Heart right ventricle (tissue), 16 donors: Measurements from ENCODE around the gene TMBIM4. TPM values are rescaled to one million over a fixed set of nuclear protein-coding genes. Genes with fewer than 3 reads are reported as not detected.

Source experiments
- ATAC-seq, 8 donors: fragments of 200-7000 bp; cut with Tn5 transposase; one replicate each; pipeline ENCODE4 v1.9.1; 2020; ENCODE audit warnings: mild to moderate bottlenecking in 8 of 8, moderate library complexity in 8 of 8, moderate number of reproducible peaks in 1 of 8
- DNase-seq, 2 donors: peaks; one replicate each; pipeline ENCODE4 v3.0.0-alpha.2; 2020
- H3K27ac ChIP-seq, 10 donors: fragments of 200-600 bp; sonication (generic) in 2 of 10; one replicate each; pipeline versions ENCODE4 v1.5.0 to v1.8.0; 2020 to 2022; ENCODE audit warnings: mild to moderate bottlenecking in 3 of 10
- H3K27me3 ChIP-seq, 7 donors: fragments of 200-600 bp; one replicate each; pipeline ENCODE4 v1.8.0; 2021 to 2022; ENCODE audit warnings: mild to moderate bottlenecking in 2 of 7
- H3K36me3 ChIP-seq, 9 donors: fragments of 200-600 bp; sonication (generic) in 1 of 9; one replicate each; pipeline versions ENCODE4 v1.5.0 to v1.8.0; 2020 to 2022; ENCODE audit warnings: mild to moderate bottlenecking in 2 of 9
- H3K4me1 ChIP-seq, 9 donors: fragments of 200-600 bp; sonication (generic) in 1 of 9; one replicate each; pipeline versions ENCODE4 v1.5.0 to v1.8.0; 2020 to 2022; ENCODE audit warnings: mild to moderate bottlenecking in 4 of 9
- H3K4me3 ChIP-seq, 10 donors: fragments of 200-600 bp; sonication (generic) in 2 of 10; one replicate each; pipeline versions ENCODE4 v1.5.0 to v1.8.0; 2020 to 2022; ENCODE audit warnings: mild to moderate bottlenecking in 7 of 10, moderate library complexity in 2 of 10
- H3K9me3 ChIP-seq, 11 donors: fragments of 200-600 bp in 10 of 11; sonication (generic) in 2 of 11; one replicate each; pipeline versions ENCODE4 v1.5.0 to v1.8.0; 2013 to 2022; ENCODE audit warnings: mild to moderate bottlenecking in 2 of 11, control low read depth in 1 of 11, moderate library complexity in 1 of 11
- WGBS, 2 donors: extraction: QIAGEN DNeasy Blood & Tissue Kit; methylation state at CpG; one replicate each; pipeline ENCODE4 v1.1.7; 2013; ENCODE audit warnings: inconsistent platforms in 1 of 2; 5-methylcytosine and 5-hydroxymethylcytosine counted together
- intact Hi-C, 10 donors: fragments of 100-400 bp; cut with DNase I; formaldehyde crosslinking; loops; one replicate each; pipeline versions ENCODE4 v1.11.1 to v1.14.2; 2022
- polyA plus RNA-seq, 2 donors: library from polyadenylated mRNA; stranded (reverse); fragments of 200-250 nt; gene quantifications; one replicate each; pipeline ENCODE4 v1.2.3, GENCODE V29; 2013
- total RNA-seq, 10 donors: library from RNA; stranded (reverse); fragmentation: NEBNext Ultra II Directional in 3 of 10; extraction: Animal tissue kit (Norgen Biotek cat#: 25700) in 3 of 10; gene quantifications; one replicate each; pipeline versions ENCODE4 v1.2.1 to v1.2.4, GENCODE V29; 2021 to 2023
- TF ChIP-seq, protein P1 (sequence below), 9 donors: fragments of 200-600 bp; sonication (generic) in 2 of 9; IDR thresholded peaks; one replicate each; pipeline versions ENCODE4 v1.5.0 to v1.8.0; 2021 to 2022; ENCODE audit warnings: antibody characterized with exemption in 9 of 9, mild to moderate bottlenecking in 5 of 9, moderate library complexity in 1 of 9
- donor health status: Arrhythmogenic right ventricular cardiomyopathy.
- donor health status: ischemic (EF 13 %, LVEDD 7.1; RV severe dilation, severe dysfunction).
- donor health status: healthy with polysubstance abuse.
- donor health status: DM: no; HTN: yes; CAD: no.
- donor health status: DM: no; HTN: no; CAD: no.
- donor health status: ischemic (EF 25% LVEDD 6.9; RV normal size, moderate dysfunction).
- donor health status: ischemic (EF 25% LVEDD 5.7; RV mildly dilated, moderate dysfunction).
- donor health status: healthy.
- donor health status: DM: yes; HTN: yes; CAD: no.
- donor health status: Ischemic cardiomyopathy.
- donor health status: ischemic (EF 35%, LVEDD 5.7; RV mildly dilated, moderate dysfunction).
- donor health status: nonischemic (EF 11% LVEDD 7.7; RV severe dilation, severe dysfunction).
- donor health status: DM: yes; HTN: yes; CAD: no.
- donor health status: PGD.
- donor health status: ischemic (EF 29% LVEDD 5.4; RV normal size, mild dysfunction).
- donor health status: nonischemic (EF 23%, LVEDD 6.1; RV moderate dilation, normal function).

TMBIM4 gene
- total and polyA plus RNA-seq, 12 donors = 54.8 to 126 (median 66.2) TPM

DNA sequence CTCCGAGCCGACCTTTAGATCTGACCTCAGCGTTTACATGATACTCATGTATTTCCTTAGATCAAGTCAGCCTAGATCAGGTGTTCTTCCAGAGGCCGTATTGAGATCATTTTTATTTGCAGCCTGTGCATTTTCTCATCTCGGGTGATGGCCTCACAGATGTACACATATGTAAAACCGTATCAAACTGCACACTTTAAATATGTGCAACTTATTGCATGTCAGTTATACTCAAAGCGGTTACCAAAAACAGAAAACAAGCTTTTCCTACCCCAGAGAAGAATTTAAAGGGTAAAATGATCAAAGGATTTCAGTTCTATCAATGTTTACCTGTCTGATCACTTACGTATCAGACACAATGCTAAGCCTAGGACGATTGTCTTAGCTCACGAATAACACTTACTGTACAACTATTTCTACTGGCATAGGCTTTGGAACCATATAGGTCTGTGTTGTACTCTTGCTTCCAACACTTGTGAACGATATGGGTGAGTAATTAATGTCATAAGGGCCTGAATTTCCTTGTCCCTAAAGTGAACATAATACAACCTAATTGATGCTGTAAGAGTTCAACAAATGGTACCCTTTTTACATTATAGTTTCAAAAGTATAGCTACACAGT is 38.6 kb downstream of the TMBIM4 start:
- intact Hi-C loops = loop anchor here in 1 of 10 donors (5.0 kb wide), 1 partner anchor 171 kb away; the partner anchor contains the start of gene HELB
- DNase-seq = no peak
- ATAC-seq = peak in 4 of 8 donors; percentile 15 to 25 (median 18)
- Histone ChIP-seq H3K36me3 (peaks cover 0 to 36% (median 5%) of the 10 kb centered on the region in 9 donors), H3K4me3 (peak overlapping the region; percentile 51 to 95 (median 86)), H3K27me3 (no peaks in the 10 kb centered on the region), H3K27ac (peak overlapping the region in 9 of 10 donors; percentile 27 to 91 (median 83)), H3K9me3 (no peaks in the 10 kb centered on the region), H3K4me1 (peaks cover 0 to 51% (median 29%) of the 10 kb centered on the region in 9 donors)
- TF ChIP-seq, protein P1, sequence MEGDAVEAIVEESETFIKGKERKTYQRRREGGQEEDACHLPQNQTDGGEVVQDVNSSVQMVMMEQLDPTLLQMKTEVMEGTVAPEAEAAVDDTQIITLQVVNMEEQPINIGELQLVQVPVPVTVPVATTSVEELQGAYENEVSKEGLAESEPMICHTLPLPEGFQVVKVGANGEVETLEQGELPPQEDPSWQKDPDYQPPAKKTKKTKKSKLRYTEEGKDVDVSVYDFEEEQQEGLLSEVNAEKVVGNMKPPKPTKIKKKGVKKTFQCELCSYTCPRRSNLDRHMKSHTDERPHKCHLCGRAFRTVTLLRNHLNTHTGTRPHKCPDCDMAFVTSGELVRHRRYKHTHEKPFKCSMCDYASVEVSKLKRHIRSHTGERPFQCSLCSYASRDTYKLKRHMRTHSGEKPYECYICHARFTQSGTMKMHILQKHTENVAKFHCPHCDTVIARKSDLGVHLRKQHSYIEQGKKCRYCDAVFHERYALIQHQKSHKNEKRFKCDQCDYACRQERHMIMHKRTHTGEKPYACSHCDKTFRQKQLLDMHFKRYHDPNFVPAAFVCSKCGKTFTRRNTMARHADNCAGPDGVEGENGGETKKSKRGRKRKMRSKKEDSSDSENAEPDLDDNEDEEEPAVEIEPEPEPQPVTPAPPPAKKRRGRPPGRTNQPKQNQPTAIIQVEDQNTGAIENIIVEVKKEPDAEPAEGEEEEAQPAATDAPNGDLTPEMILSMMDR (IDR thresholded peaks at IDR 0.05) = no peak
- 7 to 9% methylated on average over 11 of the region's 11 CpGs for WGBS, 2 donors

DNA sequence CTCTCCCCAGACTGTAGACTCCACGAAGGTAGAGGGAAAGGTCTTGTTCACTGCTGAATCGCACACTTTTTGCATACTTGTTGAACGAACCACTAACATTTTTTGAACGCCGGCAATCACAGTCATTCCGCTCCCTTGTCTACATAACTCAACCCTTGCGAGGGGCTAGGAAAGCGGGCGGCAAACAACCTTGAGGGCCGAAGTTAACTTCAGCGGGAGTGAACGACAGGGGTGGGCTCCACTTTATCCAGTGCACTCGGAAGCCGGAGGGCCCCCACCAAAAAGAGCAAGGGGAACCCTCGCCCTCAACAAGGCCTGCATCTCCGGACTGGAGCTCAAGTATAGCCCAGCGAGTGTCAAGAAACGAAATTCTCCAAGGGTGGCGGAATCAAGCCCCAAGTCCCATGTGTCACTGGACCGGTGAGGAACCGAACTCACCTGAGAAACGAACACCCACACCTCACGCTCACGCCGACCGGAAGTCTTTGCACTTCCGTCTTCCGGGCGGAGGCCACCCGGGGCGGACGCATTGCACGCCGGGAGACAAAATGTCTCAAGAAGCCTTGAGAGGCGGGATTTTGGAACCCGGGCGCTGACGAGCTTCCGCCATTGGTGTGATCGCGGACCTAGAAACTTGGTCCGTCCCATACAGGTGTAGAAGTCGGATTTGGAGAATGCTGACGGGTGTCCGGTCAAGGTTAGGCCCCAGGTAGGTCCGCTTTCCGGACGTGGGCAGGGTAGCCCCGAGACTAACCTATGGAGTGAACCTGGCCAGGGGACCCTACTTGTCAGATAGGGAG is 39.3 kb downstream of the TMBIM4 start, which contains the start of gene LLPH:
Gene LLPH (minus strand): TSS at position 484 of the 800 bp plus-strand sequence. CDS start 1,644 bp downstream, outside the sequence.
- Histone ChIP-seq H3K27ac (peak within 1 kb of the TSS in 9 of 10 donors; percentile 27 to 91 (median 83)), H3K36me3 (peaks cover 0 to 41% (median 7%) of the 10 kb centered on the region in 9 donors), H3K9me3 (peaks cover 0 to 5% (median 0%) of the 10 kb centered on the region in 11 donors), H3K4me1 (peaks cover 0 to 51% (median 29%) of the 10 kb centered on the region in 9 donors), H3K4me3 (peak within 1 kb of the TSS; percentile 51 to 95 (median 86)), H3K27me3 (no peaks in the 10 kb centered on the region)
- TF ChIP-seq, protein P1 (IDR thresholded peaks at IDR 0.05) = no peak
- DNase-seq (peak; percentile 85 to 89), ATAC-seq (peak; percentile 92 to 97 (median 96))
- intact Hi-C loops = loop anchor here in 2 of 10 donors (1.0 to 5.0 kb wide), 2 partner anchors 39 to 172 kb away; partner anchors contain the start of genes HELB (in 1 of the 2) and TMBIM4 (in 1 of the 2)
- WGBS, 2 donors = 0% methylated on average over 49 of the region's 49 CpGs

DNA sequence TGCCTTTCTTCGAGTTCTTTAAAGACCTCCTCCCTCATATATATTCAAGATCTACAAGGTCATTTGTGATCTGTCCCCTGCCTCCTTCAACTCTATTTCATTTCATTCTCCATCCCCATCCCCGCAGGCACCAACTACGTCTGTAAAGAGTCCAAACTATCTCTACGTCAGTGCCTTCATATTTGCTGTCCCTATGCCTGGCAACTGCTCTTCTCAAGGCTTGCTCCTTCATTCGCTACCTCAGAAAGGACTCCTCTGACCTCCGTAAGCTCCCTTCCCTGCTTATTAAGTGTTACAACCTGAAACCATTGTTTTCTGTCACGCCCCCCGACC is 39.9 kb downstream of the TMBIM4 start:
- Histone ChIP-seq H3K4me1 (peaks cover 0 to 51% (median 29%) of the 10 kb centered on the region in 9 donors), H3K27me3 (no peaks in the 10 kb centered on the region), H3K36me3 (peaks cover 0 to 47% (median 13%) of the 10 kb centered on the region in 9 donors), H3K27ac (peak overlapping the region in 9 of 10 donors; percentile 27 to 91 (median 83)), H3K4me3 (peak overlapping the region; percentile 51 to 95 (median 86)), H3K9me3 (peaks cover 0 to 5% (median 0%) of the 10 kb centered on the region in 11 donors)
- WGBS, 2 donors = 4 to 7% methylated on average over 8 of the region's 8 CpGs
- ATAC-seq (peak in 3 of 8 donors; percentile 7 to 31 (median 7)), DNase-seq (no peak)
- TF ChIP-seq, protein P1 (IDR thresholded peaks at IDR 0.05) = no peak
- intact Hi-C loops = loop anchor here in 2 of 10 donors (1.0 to 5.0 kb wide), 2 partner anchors 39 to 172 kb away; partner anchors contain the start of genes HELB (in 1 of the 2) and TMBIM4 (in 1 of the 2)

DNA sequence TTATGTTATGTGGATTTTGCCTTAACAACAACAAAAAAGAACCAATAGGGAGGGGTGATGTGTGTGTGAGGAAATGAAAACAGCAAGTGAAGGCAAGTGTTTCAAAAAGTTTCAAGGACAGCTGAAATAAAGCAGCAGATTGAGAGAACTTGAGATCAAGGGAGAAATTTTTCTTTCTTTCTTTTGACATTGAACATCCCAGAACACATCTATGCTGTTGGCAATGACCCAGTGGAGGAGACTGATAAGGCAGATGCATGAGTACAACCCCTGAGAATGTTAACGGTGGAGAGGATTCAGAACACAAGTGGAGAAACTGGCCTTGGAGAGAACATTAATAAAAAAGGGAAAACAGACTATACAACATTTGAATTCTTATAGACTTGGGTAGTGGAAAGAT is 42.1 kb downstream of the TMBIM4 start:
- 19 to 24% methylated on average over 1 of the region's 1 CpG for WGBS, 2 donors
- peak overlapping the region in 2 of 10 donors; percentile 4 to 20 for H3K27ac ChIP-seq
- intact Hi-C loops = loop anchor here in 1 of 10 donors (2.0 kb wide), 1 partner anchor 41 kb away; the partner anchor contains the start of gene TMBIM4
- no peaks in the 10 kb centered on the region for H3K27me3 ChIP-seq
- no peak for DNase-seq
- TF ChIP-seq, protein P1 (IDR thresholded peaks at IDR 0.05) = no peak
- H3K4me3 ChIP-seq = no peak overlapping the region
- peaks cover 0 to 43% (median 23%) of the 10 kb centered on the region in 9 donors for H3K4me1 ChIP-seq
- ATAC-seq = no peak
- peaks cover 0 to 5% (median 0%) of the 10 kb centered on the region in 11 donors for H3K9me3 ChIP-seq
- peaks cover 0 to 62% (median 31%) of the 10 kb centered on the region in 9 donors for H3K36me3 ChIP-seq
